Activated naive CD4-positive, alpha-beta T cell treated with Interleukin-2 at 50 U/mL for 16 hours (primary cell): ENCODE data around the gene TSPAN14.
A peak's percentile ranks its signal among the peaks of the same experiment; 100 is the strongest.
"Not testable (repeated sequence)": the region's sequence is repeated elsewhere in the genome, so short reads cannot be mapped to it uniquely, and the experiment has no call there.

Experiments used
- DNase-seq: peaks from one replicate; pipeline ENCODE4 v3.0.0-alpha.2; 2020

TSPAN14 gene

GRCh38 chr10:80472234-80473095 lies 18.4 kb downstream of the TSPAN14 start:
- DNase-seq: peak; percentile 54

DNA sequence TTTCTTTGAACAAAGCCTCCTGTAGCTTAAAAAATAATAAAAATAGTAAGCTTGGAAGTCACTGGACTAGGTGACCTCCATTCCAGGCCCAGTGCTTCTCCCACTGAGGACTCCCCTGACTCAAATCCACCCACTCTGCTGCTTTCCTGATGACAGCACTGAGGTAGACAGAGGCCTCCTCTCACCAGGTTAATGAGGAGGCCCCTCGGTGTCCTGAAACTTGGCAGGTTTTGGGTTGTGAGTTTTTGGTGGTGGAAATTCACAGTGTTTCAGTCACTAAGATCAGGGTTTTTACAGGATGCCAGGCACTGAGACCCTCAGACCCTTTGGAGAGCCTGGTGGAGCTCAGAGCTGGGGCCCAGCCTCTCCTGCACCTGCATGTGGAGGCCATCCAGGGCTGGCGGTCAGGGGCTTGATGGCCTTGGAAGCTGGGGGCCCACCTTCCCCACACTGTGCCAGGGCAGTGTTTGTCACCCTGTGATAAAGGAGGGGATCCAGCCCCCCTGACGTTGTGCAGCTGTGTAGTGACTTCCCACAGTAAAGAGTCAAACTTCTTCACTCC lies 19.1 kb downstream of the TSPAN14 start:
- no peak for DNase-seq

DNA sequence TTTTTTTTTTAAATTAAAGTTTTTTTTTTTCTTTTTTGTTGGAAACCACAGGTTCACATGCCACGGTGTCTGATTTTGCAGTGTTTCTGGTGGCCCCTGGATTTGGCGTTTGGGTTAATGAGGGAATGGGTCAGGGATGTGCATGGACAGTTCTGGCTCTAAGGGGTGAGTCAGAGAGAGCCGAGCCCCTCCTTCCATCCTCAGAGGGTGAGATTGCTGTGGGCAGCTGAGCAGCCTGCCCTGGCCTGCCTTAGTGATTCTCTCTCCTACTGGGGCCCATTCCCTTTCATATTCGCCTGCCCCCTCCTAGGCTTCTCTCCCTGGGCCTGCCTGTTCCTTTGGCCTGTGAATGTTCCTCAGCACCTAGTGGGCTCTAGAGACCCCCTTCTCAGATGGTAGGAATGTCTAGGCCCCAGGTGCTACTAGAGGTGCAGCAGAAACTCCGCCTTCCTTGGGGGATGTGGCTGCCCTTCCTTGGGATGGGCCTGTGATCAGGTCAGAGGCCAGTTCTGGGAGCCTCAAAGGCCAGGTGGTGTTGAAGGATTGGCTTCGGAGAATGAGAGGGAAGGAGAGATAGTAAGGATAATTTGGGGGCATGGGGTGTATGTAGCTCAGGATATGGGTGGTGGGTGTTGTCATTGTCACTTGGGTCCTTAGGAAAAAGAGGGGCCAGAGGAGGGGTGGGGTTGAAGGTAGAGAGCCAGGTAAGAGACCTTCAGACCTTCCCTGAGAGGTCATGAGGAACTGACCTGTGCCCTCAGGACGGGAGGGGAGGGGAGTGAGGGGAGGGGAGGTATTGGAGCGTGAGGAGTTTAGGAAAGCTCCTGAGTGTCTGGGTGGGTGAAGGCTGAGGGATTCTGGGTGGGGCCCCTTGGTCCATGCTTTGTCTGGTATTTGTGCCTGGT lies 19.8 kb downstream of the TSPAN14 start:
- DNase-seq: no peak

DNA sequence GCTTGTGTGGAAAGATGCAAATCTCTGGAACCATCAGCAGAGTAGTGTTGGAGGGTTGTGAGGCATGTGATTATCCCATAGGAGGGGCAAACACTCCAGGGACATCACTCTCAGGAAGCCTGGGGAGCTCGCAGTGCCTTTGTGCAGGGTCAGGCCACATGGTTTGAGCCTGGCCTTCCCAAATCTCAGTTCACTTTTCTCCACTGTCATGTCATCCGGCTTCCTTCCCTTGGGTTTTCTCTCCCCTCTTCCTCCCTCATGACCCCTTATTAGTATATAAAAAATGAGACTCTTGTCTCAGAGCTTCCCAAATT lies 20.4 kb downstream of the TSPAN14 start:
- DNase-seq: no peak

DNA sequence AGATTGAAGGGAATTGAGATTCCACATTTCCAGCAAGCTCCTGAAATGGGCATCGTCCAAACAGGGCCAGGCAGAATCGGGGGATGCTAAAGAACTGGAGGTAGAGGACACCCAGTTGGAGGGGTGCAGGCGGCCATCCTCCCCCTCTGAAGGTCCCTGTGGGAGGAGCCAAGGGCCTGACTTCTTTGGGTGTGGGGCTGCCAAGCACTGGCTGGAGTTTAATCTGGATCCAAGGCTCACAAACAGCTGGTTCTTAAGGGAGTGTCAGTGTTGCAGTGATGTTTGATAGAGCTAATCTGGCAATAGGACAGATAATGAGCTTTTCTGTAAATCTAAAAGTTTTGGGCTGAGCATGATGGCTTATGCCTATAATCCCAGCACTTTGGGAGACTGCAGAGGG lies 20.8 kb downstream of the TSPAN14 start:
- no peak for DNase-seq

GRCh38 chr10:80475641-80476040 lies 21.5 kb downstream of the TSPAN14 start:
- DNase-seq: not testable (repeated sequence)

DNA sequence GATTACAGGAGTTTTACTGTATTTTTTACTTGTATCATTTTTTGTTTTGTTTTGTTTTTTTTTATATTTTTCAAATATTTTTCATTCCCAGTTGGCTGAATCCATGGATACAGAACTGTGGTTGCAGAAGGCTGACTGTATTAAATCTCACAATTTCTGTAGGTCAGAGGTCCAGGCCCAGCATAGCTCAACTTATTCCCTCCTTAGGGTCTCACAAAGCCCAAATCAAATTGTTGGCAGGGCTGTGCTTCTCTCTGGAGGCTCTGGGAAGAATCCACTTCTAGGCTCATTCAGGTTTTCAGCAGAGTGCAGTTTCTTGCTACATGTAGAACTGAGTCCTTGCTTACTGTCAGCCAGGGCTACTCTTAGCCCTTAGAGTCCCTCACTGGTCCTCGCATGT lies 22.6 kb downstream of the TSPAN14 start:
- no peak for DNase-seq

GRCh38 chr10:80477813-80478212 lies 23.7 kb downstream of the TSPAN14 start:
- peak; percentile 32 for DNase-seq

DNA sequence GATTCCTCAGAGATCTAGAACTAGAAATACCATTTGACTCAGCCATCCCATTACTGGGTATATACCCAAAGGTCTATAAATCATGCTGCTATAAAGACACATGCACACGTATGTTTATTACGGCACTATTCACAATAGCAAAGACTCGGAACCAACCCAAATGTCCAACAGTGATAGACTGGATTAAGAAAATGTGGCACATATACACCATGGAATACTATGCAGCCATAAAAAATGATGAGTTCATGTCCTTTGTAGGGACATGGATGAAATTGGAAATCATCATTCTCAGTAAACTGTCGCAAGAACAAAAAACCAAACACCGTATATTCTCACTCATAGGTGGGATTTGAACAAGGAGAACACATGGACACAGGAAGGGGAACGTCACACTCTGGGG lies 26.3 kb downstream of the TSPAN14 start:
- not testable (repeated sequence) for DNase-seq

DNA sequence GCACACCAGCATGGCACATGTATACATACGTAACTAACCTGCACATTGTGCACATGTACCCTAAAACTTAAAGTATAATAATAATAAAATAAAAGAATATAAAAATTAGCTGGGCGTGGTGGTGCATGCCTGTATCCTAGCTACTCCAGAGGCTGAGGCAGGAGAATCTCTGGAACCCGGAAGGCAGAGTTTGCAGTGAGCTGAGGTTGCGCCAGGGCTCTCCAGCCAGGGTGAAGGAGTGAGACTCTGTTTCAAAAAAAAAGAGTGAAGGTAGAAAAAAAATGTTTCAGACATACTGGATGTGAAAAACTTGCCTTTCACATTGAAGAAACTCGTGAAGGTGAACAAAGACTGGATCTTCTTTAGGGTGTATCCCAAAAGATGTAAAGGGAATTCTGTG lies 26.7 kb downstream of the TSPAN14 start:
- no peak for DNase-seq

DNA sequence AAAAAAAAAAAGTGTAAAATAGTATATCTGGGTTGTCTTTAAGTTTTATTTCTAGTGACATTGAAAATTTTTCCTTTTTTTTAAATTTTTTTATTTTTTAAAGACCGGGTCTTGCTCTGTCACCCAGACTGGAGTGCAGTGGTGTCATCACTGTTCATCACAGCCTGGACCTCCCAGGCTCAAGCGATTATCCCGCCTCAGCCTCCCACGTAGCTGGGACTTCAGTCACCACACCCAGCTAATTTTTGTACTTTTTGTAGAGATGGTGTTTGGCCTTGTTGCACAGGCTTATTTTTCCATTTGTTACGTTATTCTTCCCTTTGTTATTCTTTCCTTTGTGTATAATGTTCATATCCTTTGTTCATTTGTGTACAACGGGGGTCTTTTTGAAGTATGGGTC lies 30.1 kb downstream of the TSPAN14 start:
- peak; percentile 7 for DNase-seq

- DNase-seq: no peak
Observed at GRCh38 chr10:80484676-80485075, 30.6 kb downstream of the TSPAN14 start.

GRCh38 chr10:80485076-80485945 lies 31.2 kb downstream of the TSPAN14 start:
- DNase-seq: no peak

DNA sequence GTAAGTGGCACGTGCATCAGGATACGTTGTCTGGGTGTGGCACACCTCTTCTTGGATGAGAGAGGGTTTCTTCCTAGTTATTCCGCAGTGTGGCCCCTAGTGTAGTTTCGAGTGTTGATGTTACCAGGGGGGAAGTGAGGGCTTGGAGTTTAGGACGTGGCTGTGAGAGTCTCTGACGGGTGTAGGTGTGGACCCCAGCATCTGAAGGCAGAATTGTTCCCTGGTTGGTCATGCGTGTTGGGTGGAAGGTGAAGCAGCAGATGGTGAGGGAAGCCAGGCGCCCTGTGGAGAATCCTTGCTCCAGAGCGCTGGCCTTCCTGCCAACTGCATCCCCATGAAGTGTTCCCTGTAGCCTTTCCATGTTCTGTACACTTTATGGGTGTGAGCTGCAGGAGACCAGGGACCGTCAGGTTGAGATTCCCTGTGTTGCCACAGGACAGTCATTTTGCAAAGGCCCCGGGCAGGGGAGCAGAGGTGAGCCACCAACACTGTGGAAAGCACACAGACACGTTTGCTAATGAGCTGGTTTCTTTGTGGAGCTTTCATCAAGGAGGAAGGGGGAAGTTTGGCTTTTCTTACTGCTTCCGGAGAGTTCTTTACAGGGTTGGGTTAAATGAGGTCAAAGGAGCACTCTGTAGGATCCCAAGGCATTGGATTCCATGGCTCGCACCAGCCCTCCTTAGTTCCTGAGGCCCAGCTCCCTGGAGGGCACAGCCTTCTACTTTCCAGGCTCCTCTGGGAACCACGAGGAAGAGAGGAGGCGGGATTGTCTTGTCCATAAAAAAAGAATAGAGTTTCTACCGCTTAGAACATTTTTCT lies 32.0 kb downstream of the TSPAN14 start:
- DNase-seq: no peak

DNA sequence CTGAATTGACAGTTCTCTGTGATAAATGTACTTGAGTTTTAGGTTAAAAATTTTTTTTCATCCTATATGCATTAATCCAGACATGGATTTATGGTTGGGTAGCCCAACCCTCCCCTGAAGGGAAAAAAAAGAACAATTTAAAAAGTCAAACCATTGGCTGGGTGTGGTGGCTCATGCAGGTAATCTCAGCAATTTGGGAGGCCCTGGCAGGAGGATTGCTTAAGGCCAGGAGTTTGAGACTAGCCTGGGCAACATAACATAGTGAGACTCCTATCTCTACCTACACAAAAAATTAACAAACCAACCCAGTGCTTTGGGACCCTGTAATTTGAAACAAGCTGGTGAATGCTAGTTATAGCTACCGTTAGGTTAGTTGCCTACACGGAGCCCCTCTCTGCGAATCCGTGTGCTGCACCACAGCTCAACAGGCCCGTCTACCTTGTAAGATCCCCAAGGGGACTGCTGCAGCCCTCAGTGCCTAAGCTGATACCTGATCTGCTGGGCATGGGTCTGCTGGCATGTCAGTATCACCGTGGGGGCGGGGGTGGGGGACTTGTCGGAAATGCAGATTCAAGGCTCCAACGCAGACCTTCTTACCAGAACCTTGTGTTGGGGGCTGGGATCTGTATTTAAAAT lies 32.8 kb downstream of the TSPAN14 start:
- no peak for DNase-seq

DNA sequence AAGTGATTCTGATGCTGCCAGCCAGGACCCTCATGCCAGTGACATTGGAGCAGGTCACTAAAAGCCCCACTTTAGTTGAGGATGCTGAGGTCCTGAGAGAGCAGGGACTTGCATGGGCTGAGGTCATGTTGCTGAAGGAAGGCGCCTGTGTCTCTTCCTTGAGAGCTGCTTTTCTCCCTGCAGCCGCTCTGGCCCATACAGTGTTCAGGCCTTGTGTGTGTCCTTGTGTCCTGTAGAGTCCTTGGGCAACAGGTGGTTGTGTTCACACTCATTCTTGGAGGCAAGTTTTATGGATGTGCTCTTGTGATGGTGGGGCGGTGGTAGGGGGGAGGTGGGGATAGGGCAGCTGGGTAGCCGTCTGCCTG lies 33.3 kb downstream of the TSPAN14 start:
- no peak for DNase-seq

- DNase-seq: peak; percentile 60
Observed at GRCh38 chr10:80487791-80488538, 33.9 kb downstream of the TSPAN14 start.

DNA sequence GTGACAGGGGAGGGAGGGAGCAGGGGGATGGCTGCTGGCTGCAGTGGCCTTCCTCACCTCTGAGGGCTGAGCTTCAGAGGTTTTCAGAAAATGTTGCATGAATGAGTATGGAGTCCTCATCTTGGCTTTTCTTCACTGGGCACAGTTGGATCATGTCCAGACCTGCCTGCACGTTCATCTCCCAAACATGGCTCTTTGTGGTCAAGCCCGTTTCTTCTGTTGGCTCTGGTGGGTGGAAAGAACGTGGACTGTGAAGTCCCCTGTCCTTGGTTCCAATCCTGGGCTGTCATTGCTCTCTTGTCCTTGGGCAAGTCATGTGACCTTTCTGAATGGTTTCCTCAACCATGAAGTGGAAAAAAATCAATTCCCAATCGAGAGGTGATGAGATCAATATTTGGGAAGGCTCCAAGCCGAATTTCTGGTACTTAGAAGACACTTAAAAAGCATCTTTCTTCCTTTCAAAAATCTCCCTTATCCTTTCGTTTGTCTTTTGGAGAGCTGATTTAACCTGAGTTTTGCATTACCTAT lies 34.5 kb downstream of the TSPAN14 start:
- peak; percentile 1 for DNase-seq

DNA sequence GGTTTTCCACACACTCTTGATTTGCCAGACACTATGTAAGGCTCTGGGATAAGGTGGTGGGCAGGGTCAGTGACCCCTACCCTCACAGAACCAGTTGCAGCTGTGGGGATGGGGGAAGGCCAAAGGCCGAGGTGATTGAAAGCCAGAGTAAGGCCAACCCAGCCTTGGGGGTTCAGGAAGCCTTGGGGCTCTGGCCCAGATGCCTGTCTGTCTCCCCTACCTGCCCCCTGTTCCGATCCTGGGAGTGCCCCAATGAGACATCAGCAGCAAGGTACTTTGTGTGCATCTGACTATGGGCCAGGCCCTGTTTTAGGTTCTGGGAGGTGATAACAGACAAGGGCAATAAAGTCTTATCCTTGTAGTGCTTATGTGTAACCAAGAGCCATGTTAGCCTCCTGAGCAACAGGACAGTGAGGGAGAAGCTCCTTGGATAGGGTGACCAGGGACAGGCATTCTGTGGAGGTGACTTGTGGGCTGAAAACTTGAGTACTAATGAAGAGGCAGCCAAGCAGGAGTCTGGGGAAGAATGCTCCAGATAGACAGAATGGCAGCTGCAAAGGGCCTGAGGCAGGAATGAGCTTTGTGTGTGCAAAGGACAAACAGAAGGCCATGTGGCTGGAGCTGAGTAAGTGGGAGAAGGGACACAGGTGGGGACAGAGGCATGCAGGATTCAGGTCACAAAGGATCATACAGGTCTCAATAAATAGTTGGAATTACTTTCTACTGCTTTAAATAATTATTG lies 35.4 kb downstream of the TSPAN14 start:
- no peak for DNase-seq
